ENCODE data around the gene CAMTA1.

Gene CAMTA1

GRCh38 chr1:7751174-7751573 is 965.9 kb downstream of the CAMTA1 start:
- peaks cover 9% of the 10 kb centered on the region for H3K4me1 ChIP-seq (ENCODE audit: control insufficient read depth, insufficient read depth, low read length)
- H3K27me3 ChIP-seq (ENCODE audit: control insufficient read depth, insufficient read depth, low read length), result no peaks in the 10 kb centered on the region
- H3K4me3 ChIP-seq (ENCODE audit: low read depth, low read length), result no peak overlapping the region
- H3K9ac ChIP-seq (ENCODE audit: low read depth, low read length), result no peak overlapping the region
- H3K36me3 ChIP-seq (ENCODE audit: control insufficient read depth, insufficient read depth, low read length), result no peaks in the 10 kb centered on the region
- H3K9me3 ChIP-seq (ENCODE audit: control insufficient read depth, insufficient read depth, low read length), result no peaks in the 10 kb centered on the region

GRCh38 chr1:7752512-7753417 is 967.5 kb downstream of the CAMTA1 start:
- H3K36me3 ChIP-seq (ENCODE audit: control insufficient read depth, insufficient read depth, low read length), result no peaks in the 10 kb centered on the region
- no peak overlapping the region for H3K9ac ChIP-seq (ENCODE audit: low read depth, low read length)
- no peaks in the 10 kb centered on the region for H3K9me3 ChIP-seq (ENCODE audit: control insufficient read depth, insufficient read depth, low read length)
- no peaks in the 10 kb centered on the region for H3K27me3 ChIP-seq (ENCODE audit: control insufficient read depth, insufficient read depth, low read length)
- H3K4me3 ChIP-seq (ENCODE audit: low read depth, low read length), result peak overlapping the region; percentile 33
- peaks cover 9% of the 10 kb centered on the region for H3K4me1 ChIP-seq (ENCODE audit: control insufficient read depth, insufficient read depth, low read length)

GRCh38 chr1:7753641-7754040 is 968.4 kb downstream of the CAMTA1 start:
- peaks cover 9% of the 10 kb centered on the region for H3K4me1 ChIP-seq (ENCODE audit: control insufficient read depth, insufficient read depth, low read length)

GRCh38 chr1:7754234-7754633 is 969.0 kb downstream of the CAMTA1 start:
- H3K4me1 ChIP-seq (ENCODE audit: control insufficient read depth, insufficient read depth, low read length), result peaks cover 9% of the 10 kb centered on the region
- no peaks in the 10 kb centered on the region for H3K36me3 ChIP-seq (ENCODE audit: control insufficient read depth, insufficient read depth, low read length)
- H3K27me3 ChIP-seq (ENCODE audit: control insufficient read depth, insufficient read depth, low read length), result no peaks in the 10 kb centered on the region
- H3K9ac ChIP-seq (ENCODE audit: low read depth, low read length), result no peak overlapping the region
- H3K4me3 ChIP-seq (ENCODE audit: low read depth, low read length), result no peak overlapping the region
- H3K9me3 ChIP-seq (ENCODE audit: control insufficient read depth, insufficient read depth, low read length), result no peaks in the 10 kb centered on the region

More at GRCh38 chr1:7753641-7754040, 968.4 kb downstream of the CAMTA1 start:
- Histone ChIP-seq H3K27me3 (ENCODE audit: control insufficient read depth, insufficient read depth, low read length) (no peaks in the 10 kb centered on the region), H3K4me3 (ENCODE audit: low read depth, low read length) (no peak overlapping the region), H3K9me3 (ENCODE audit: control insufficient read depth, insufficient read depth, low read length) (no peaks in the 10 kb centered on the region), H3K36me3 (ENCODE audit: control insufficient read depth, insufficient read depth, low read length) (no peaks in the 10 kb centered on the region), H3K9ac (ENCODE audit: low read depth, low read length) (no peak overlapping the region)

GRCh38 chr1:7755448-7755847 is 970.2 kb downstream of the CAMTA1 start:
- Histone ChIP-seq H3K9ac (ENCODE audit: low read depth, low read length) (no peak overlapping the region), H3K27me3 (ENCODE audit: control insufficient read depth, insufficient read depth, low read length) (no peaks in the 10 kb centered on the region), H3K4me3 (ENCODE audit: low read depth, low read length) (no peak overlapping the region), H3K9me3 (ENCODE audit: control insufficient read depth, insufficient read depth, low read length) (no peaks in the 10 kb centered on the region), H3K36me3 (ENCODE audit: control insufficient read depth, insufficient read depth, low read length) (no peaks in the 10 kb centered on the region), H3K4me1 (ENCODE audit: control insufficient read depth, insufficient read depth, low read length) (peaks cover 9% of the 10 kb centered on the region)

GRCh38 chr1:7760245-7760644 is 975.0 kb downstream of the CAMTA1 start:
- H3K9me3 ChIP-seq (ENCODE audit: control insufficient read depth, insufficient read depth, low read length), result no peaks in the 10 kb centered on the region
- H3K4me3 ChIP-seq (ENCODE audit: low read depth, low read length), result no peak overlapping the region
- no peaks in the 10 kb centered on the region for H3K27me3 ChIP-seq (ENCODE audit: control insufficient read depth, insufficient read depth, low read length)
- no peaks in the 10 kb centered on the region for H3K4me1 ChIP-seq (ENCODE audit: control insufficient read depth, insufficient read depth, low read length)
- no peak overlapping the region for H3K9ac ChIP-seq (ENCODE audit: low read depth, low read length)
- H3K36me3 ChIP-seq (ENCODE audit: control insufficient read depth, insufficient read depth, low read length), result no peaks in the 10 kb centered on the region

- Histone ChIP-seq H3K9me3 (ENCODE audit: control insufficient read depth, insufficient read depth, low read length) (no peaks in the 10 kb centered on the region), H3K4me3 (ENCODE audit: low read depth, low read length) (no peak overlapping the region), H3K4me1 (ENCODE audit: control insufficient read depth, insufficient read depth, low read length) (no peaks in the 10 kb centered on the region)
These were observed 975.8 kb downstream of the CAMTA1 start for GRCh38 chr1:7761103-7761502.

GRCh38 chr1:7767176-7767575 is 981.9 kb downstream of the CAMTA1 start:
- Histone ChIP-seq H3K4me1 (ENCODE audit: control insufficient read depth, insufficient read depth, low read length) (peaks cover 3% of the 10 kb centered on the region), H3K9me3 (ENCODE audit: control insufficient read depth, insufficient read depth, low read length) (no peaks in the 10 kb centered on the region), H3K36me3 (ENCODE audit: control insufficient read depth, insufficient read depth, low read length) (no peaks in the 10 kb centered on the region), H3K4me3 (ENCODE audit: low read depth, low read length) (no peak overlapping the region), H3K9ac (ENCODE audit: low read depth, low read length) (no peak overlapping the region), H3K27me3 (ENCODE audit: control insufficient read depth, insufficient read depth, low read length) (no peaks in the 10 kb centered on the region)

More at GRCh38 chr1:7761103-7761502, 975.8 kb downstream of the CAMTA1 start:
- Histone ChIP-seq H3K36me3 (ENCODE audit: control insufficient read depth, insufficient read depth, low read length) (no peaks in the 10 kb centered on the region), H3K9ac (ENCODE audit: low read depth, low read length) (no peak overlapping the region), H3K27me3 (ENCODE audit: control insufficient read depth, insufficient read depth, low read length) (no peaks in the 10 kb centered on the region)

- no peak overlapping the region for H3K9ac ChIP-seq (ENCODE audit: low read depth, low read length)
- H3K9me3 ChIP-seq (ENCODE audit: control insufficient read depth, insufficient read depth, low read length), result no peaks in the 10 kb centered on the region
- H3K4me3 ChIP-seq (ENCODE audit: low read depth, low read length), result no peak overlapping the region
- no peaks in the 10 kb centered on the region for H3K27me3 ChIP-seq (ENCODE audit: control insufficient read depth, insufficient read depth, low read length)
- H3K36me3 ChIP-seq (ENCODE audit: control insufficient read depth, insufficient read depth, low read length), result no peaks in the 10 kb centered on the region
- H3K4me1 ChIP-seq (ENCODE audit: control insufficient read depth, insufficient read depth, low read length), result peaks cover 5% of the 10 kb centered on the region
These were observed 983.3 kb downstream of the CAMTA1 start for GRCh38 chr1:7768583-7768982.

- H3K27me3 ChIP-seq (ENCODE audit: control insufficient read depth, insufficient read depth, low read length), result no peaks in the 10 kb centered on the region
- no peak overlapping the region for H3K9ac ChIP-seq (ENCODE audit: low read depth, low read length)
- H3K36me3 ChIP-seq (ENCODE audit: control insufficient read depth, insufficient read depth, low read length), result no peaks in the 10 kb centered on the region
- H3K4me3 ChIP-seq (ENCODE audit: low read depth, low read length), result no peak overlapping the region
- H3K9me3 ChIP-seq (ENCODE audit: control insufficient read depth, insufficient read depth, low read length), result no peaks in the 10 kb centered on the region
- H3K4me1 ChIP-seq (ENCODE audit: control insufficient read depth, insufficient read depth, low read length), result peaks cover 5% of the 10 kb centered on the region
These were observed 984.6 kb downstream of the CAMTA1 start for GRCh38 chr1:7769673-7770412.

- peak overlapping the region; percentile 58 for H3K4me3 ChIP-seq (ENCODE audit: low read depth, low read length)
- H3K4me1 ChIP-seq (ENCODE audit: control insufficient read depth, insufficient read depth, low read length), result peaks cover 5% of the 10 kb centered on the region
- peak overlapping the region; percentile 55 for H3K9ac ChIP-seq (ENCODE audit: low read depth, low read length)
- H3K36me3 ChIP-seq (ENCODE audit: control insufficient read depth, insufficient read depth, low read length), result no peaks in the 10 kb centered on the region
- H3K27me3 ChIP-seq (ENCODE audit: control insufficient read depth, insufficient read depth, low read length), result no peaks in the 10 kb centered on the region
- no peaks in the 10 kb centered on the region for H3K9me3 ChIP-seq (ENCODE audit: control insufficient read depth, insufficient read depth, low read length)
These were observed 985.4 kb downstream of the CAMTA1 start for GRCh38 chr1:7770669-7770996.

Measured in iPS-15b (cell line).